Muscle layer of colon (tissue), 2 donors: Measurements from ENCODE around the gene SLC2A8.

Experiments used
- H3K27ac ChIP-seq: one replicate; pipeline ENCODE4 v1.7.0; 2013; ENCODE audit warnings: low read depth, mild to moderate bottlenecking, low read length, moderate library complexity
- H3K27me3 ChIP-seq, 2 donors: one replicate each; pipeline ENCODE4 v1.7.0; 2013; ENCODE audit warnings: low read length in 2 of 2, mild to moderate bottlenecking in 2 of 2; ENCODE audit not compliant: insufficient read depth in 2 of 2, control insufficient read depth in 1 of 2
- H3K36me3 ChIP-seq: one replicate; pipeline ENCODE4 v1.7.0; 2013; ENCODE audit warnings: mild to moderate bottlenecking, low read length; ENCODE audit not compliant: insufficient read depth
- H3K4me1 ChIP-seq: one replicate; pipeline ENCODE4 v1.7.0; 2013; ENCODE audit warnings: mild to moderate bottlenecking, low read length; ENCODE audit not compliant: insufficient read depth
- H3K4me3 ChIP-seq, 2 donors: one replicate each; pipeline ENCODE4 v1.7.0; 2013; ENCODE audit warnings: low read length in 2 of 2, low read depth in 1 of 2, mild to moderate bottlenecking in 1 of 2, moderate library complexity in 1 of 2
- H3K9ac ChIP-seq: one replicate; pipeline ENCODE4 v1.7.0; 2013; ENCODE audit warnings: low read length
- H3K9me3 ChIP-seq: one replicate; pipeline ENCODE4 v1.7.0; 2013; ENCODE audit warnings: mild to moderate bottlenecking, low read length
- donor health status: abdominal sarcoma.
- donor health status: Adenocarcinoma of cecum.

SLC2A8 gene

GRCh38 chr9:127406799-127407491, 10.0 kb downstream of the SLC2A8 start:
- H3K4me1 ChIP-seq: peaks cover under 1% of the 10 kb centered on the region
- no peaks in the 10 kb centered on the region for H3K9me3 ChIP-seq
- H3K36me3 ChIP-seq: peaks cover 40% of the 10 kb centered on the region
- no peak overlapping the region for H3K27ac ChIP-seq
- H3K9ac ChIP-seq: no peak overlapping the region
- H3K27me3 ChIP-seq: no peaks in the 10 kb centered on the region
- no peak overlapping the region for H3K4me3 ChIP-seq

DNA sequence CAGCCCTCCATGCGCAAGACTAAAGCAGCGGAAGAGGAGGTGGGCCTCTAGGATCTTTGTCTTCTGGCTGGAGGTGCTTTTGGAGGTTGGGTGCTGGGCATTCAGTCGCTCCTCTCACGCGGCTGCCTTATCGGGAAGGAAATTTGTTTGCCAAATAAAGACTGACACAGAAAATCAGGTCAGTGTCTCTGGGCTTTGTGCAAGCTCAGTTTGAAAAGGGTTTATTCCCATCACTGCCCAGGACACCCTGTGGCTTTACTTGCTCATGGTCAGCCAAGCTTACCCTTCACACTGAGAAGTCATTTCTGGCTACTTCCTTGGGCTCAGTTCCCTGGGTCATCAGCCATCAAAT, 10.5 kb downstream of the SLC2A8 start:
- no peaks in the 10 kb centered on the region for H3K9me3 ChIP-seq
- H3K36me3 ChIP-seq: peaks cover 35% of the 10 kb centered on the region
- peaks cover 6% of the 10 kb centered on the region for H3K4me1 ChIP-seq
- no peak overlapping the region for H3K27ac ChIP-seq
- H3K27me3 ChIP-seq: no peaks in the 10 kb centered on the region
- no peak overlapping the region for H3K4me3 ChIP-seq
- no peak overlapping the region for H3K9ac ChIP-seq

DNA sequence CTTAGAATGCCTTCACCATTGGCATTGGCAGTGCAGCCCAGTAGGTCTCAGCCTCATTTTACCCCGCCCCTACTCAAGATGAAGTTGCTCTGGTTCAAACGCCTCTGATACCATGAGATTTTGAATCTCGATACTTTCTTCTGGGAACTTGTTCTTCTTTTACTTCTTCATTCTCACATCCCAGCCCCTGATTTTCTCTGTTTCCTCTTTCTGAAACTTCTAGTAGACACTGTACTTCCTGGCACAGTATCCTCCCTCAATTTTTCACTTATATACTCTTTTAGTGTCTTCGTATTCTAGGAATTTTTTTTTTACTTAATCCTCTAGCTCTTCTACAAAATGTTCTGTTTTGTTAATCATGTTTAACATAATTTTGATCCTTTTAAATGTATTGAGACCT, 14.2 kb downstream of the SLC2A8 start:
- Histone ChIP-seq H3K27ac (no peak overlapping the region), H3K4me1 (peaks cover 21% of the 10 kb centered on the region), H3K27me3 (no peaks in the 10 kb centered on the region), H3K9ac (no peak overlapping the region), H3K36me3 (peaks cover 4% of the 10 kb centered on the region), H3K4me3 (no peak overlapping the region), H3K9me3 (no peaks in the 10 kb centered on the region)

- Histone ChIP-seq H3K27ac (peak overlapping the region; percentile 73), H3K36me3 (peaks cover 4% of the 10 kb centered on the region), H3K9me3 (no peaks in the 10 kb centered on the region), H3K9ac (no peak overlapping the region), H3K4me1 (peaks cover 35% of the 10 kb centered on the region), H3K4me3 (no peak overlapping the region), H3K27me3 (no peaks in the 10 kb centered on the region)
Measured at GRCh38 chr9:127415141-127415540, 18.2 kb downstream of the SLC2A8 start.

- Histone ChIP-seq H3K4me1 (peaks cover 35% of the 10 kb centered on the region), H3K4me3 (no peak overlapping the region), H3K27me3 (no peaks in the 10 kb centered on the region), H3K9me3 (no peaks in the 10 kb centered on the region), H3K9ac (no peak overlapping the region), H3K27ac (no peak overlapping the region), H3K36me3 (peaks cover 2% of the 10 kb centered on the region)
Measured at GRCh38 chr9:127415657-127416056, 18.7 kb downstream of the SLC2A8 start.

GRCh38 chr9:127417131-127418036, 20.4 kb downstream of the SLC2A8 start:
- H3K4me1 ChIP-seq: peaks cover 37% of the 10 kb centered on the region
- no peaks in the 10 kb centered on the region for H3K36me3 ChIP-seq
- no peaks in the 10 kb centered on the region for H3K9me3 ChIP-seq
- no peak overlapping the region for H3K9ac ChIP-seq
- H3K27ac ChIP-seq: peak overlapping the region; percentile 59
- no peak overlapping the region for H3K4me3 ChIP-seq
- H3K27me3 ChIP-seq: no peaks in the 10 kb centered on the region

DNA sequence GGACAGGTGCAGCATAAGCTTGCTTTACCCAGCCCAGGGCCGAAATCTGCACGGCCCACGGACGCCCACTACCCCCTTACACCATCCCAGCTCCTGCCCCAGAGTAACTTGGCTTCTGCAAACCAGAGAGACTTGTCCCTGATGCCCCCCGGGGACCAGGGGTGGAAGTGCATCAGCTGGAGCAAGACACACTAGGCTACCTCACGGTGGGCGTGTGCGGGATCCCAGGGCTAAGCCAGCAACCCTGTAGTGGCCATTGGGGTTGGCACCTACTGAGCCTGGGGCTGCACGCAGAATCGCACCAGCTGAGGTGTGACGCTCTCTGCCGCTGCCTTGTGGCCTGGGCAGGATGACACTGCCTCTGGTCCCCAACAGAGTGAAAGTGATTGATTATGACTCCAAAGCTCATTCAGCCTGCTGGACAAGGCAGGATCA, 21.1 kb downstream of the SLC2A8 start:
- no peak overlapping the region for H3K4me3 ChIP-seq
- H3K4me1 ChIP-seq: peaks cover 43% of the 10 kb centered on the region
- H3K36me3 ChIP-seq: no peaks in the 10 kb centered on the region
- H3K9me3 ChIP-seq: no peaks in the 10 kb centered on the region
- H3K27ac ChIP-seq: peak overlapping the region; percentile 59
- H3K27me3 ChIP-seq: no peaks in the 10 kb centered on the region
- no peak overlapping the region for H3K9ac ChIP-seq

DNA sequence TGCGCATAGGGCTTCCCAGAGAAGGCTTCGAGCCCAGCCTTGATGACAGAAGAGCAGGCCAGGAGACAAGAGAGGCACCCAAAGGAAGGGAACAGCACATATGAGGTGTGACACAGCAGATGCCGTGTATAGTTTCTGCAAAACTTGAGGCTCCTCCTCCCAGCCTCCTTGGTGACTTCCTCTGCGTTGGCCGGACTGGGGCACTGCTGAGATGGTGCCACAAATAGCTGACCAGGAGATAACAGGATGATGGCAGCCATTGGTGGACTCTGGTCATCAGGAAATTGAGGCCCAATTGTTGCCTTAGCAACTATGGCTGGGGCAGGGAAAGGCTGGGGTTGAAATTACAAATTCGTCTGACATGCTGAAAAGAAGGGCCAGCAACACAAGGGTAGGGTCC, 22.4 kb downstream of the SLC2A8 start:
- Histone ChIP-seq H3K4me3 (no peak overlapping the region), H3K27me3 (no peaks in the 10 kb centered on the region), H3K9ac (no peak overlapping the region), H3K9me3 (no peaks in the 10 kb centered on the region), H3K36me3 (no peaks in the 10 kb centered on the region), H3K4me1 (peaks cover 46% of the 10 kb centered on the region), H3K27ac (peak overlapping the region; percentile 75)

GRCh38 chr9:127421057-127421456, 24.1 kb downstream of the SLC2A8 start:
- Histone ChIP-seq H3K27ac (no peak overlapping the region), H3K4me1 (peaks cover 44% of the 10 kb centered on the region), H3K27me3 (no peaks in the 10 kb centered on the region), H3K9ac (no peak overlapping the region), H3K36me3 (no peaks in the 10 kb centered on the region), H3K9me3 (no peaks in the 10 kb centered on the region), H3K4me3 (no peak overlapping the region)

DNA sequence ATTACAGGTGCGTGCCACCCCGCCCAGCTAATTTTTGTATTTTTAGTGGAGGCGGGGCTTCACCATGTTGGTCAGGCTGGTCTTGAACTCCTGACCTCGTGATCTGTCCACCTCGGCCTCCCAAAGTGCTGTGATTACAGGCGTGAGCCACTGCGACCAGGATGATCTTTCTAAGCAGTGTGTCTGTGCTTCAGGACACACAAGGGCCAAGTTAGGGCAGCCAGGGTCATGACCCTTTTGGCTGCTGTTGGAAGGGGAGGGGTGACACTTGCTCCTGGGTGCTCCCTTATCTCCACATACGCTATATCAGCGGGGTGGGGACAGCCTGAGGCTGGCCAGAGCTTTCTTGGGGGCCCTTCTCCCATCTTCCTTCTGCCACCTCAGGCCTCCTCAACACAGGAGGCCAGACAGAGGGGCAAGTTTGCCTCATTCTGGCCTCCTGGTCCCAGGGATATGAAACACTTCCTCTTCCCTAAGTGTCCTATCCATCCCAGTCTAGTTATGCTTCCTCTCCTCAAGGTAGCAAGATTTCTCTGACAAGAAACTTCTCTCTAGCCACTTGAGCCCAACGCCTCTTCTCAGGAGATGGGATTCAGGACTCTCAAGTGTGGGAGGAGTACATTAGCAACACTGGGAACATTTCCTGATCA, 25.3 kb downstream of the SLC2A8 start:
- H3K27ac ChIP-seq: no peak overlapping the region
- H3K36me3 ChIP-seq: no peaks in the 10 kb centered on the region
- peaks cover 39% of the 10 kb centered on the region for H3K4me1 ChIP-seq
- H3K9ac ChIP-seq: peak overlapping the region; percentile 69
- peak overlapping the region in 1 of 2 donors; percentile 93 for H3K4me3 ChIP-seq
- H3K9me3 ChIP-seq: no peaks in the 10 kb centered on the region
- H3K27me3 ChIP-seq: no peaks in the 10 kb centered on the region

- Histone ChIP-seq H3K36me3 (no peaks in the 10 kb centered on the region), H3K9me3 (no peaks in the 10 kb centered on the region), H3K27me3 (no peaks in the 10 kb centered on the region), H3K4me1 (peaks cover 36% of the 10 kb centered on the region), H3K4me3 (peak overlapping the region in 1 of 2 donors; percentile 93), H3K9ac (peak overlapping the region; percentile 69), H3K27ac (no peak overlapping the region)
Measured at GRCh38 chr9:127422787-127423186, 25.8 kb downstream of the SLC2A8 start.
